ENCODE measurements around the gene NET1.

NET1 gene

GRCh38 chr10:5412277-5412941 lies at the start of gene NET1:
NET1 (plus strand) TSS chr10:5412557; CDS start chr10:5412693, 136 bp downstream.
- DNase-seq (ENCODE audit: low read depth, low spot score), result peak; percentile 72
- Histone ChIP-seq H3K36me3 (ENCODE audit: control insufficient read depth, insufficient read depth, low read length) (no peaks in the 10 kb centered on the region), H3K27ac (ENCODE audit: low read length) (no peak within 1 kb of the TSS), H3K4me1 (ENCODE audit: control insufficient read depth, insufficient read depth, low read length) (peaks cover 6% of the 10 kb centered on the region), H3K9me3 (ENCODE audit: control insufficient read depth, insufficient read depth, low read length) (no peaks in the 10 kb centered on the region), H3K4me3 (ENCODE audit: low read length) (peak within 1 kb of the TSS; percentile 100), H3K27me3 (ENCODE audit: control insufficient read depth, insufficient read depth, low read length) (no peaks in the 10 kb centered on the region)
- no CpG with 5 or more reads among the region's 48 CpGs for WGBS (ENCODE audit: insufficient coverage, insufficient read length)

- no peak overlapping the region for H3K27ac ChIP-seq (ENCODE audit: low read length)
- no peak for DNase-seq (ENCODE audit: low read depth, low spot score)
- no peaks in the 10 kb centered on the region for H3K27me3 ChIP-seq (ENCODE audit: control insufficient read depth, insufficient read depth, low read length)
- H3K9me3 ChIP-seq (ENCODE audit: control insufficient read depth, insufficient read depth, low read length), result no peaks in the 10 kb centered on the region
- no peaks in the 10 kb centered on the region for H3K4me1 ChIP-seq (ENCODE audit: control insufficient read depth, insufficient read depth, low read length)
- H3K36me3 ChIP-seq (ENCODE audit: control insufficient read depth, insufficient read depth, low read length), result no peaks in the 10 kb centered on the region
- H3K4me3 ChIP-seq (ENCODE audit: low read length), result no peak overlapping the region
Observed at GRCh38 chr10:5362873-5363272, 49.5 kb upstream of the NET1 start.

GRCh38 chr10:5364374-5364773 lies 48.0 kb upstream of the NET1 start:
- H3K9me3 ChIP-seq (ENCODE audit: control insufficient read depth, insufficient read depth, low read length), result no peaks in the 10 kb centered on the region
- no peaks in the 10 kb centered on the region for H3K4me1 ChIP-seq (ENCODE audit: control insufficient read depth, insufficient read depth, low read length)
- H3K36me3 ChIP-seq (ENCODE audit: control insufficient read depth, insufficient read depth, low read length), result no peaks in the 10 kb centered on the region
- WGBS (ENCODE audit: insufficient coverage, insufficient read length), result no CpG with 5 or more reads among the region's 11 CpGs
- DNase-seq (ENCODE audit: low read depth, low spot score), result no peak
- H3K27me3 ChIP-seq (ENCODE audit: control insufficient read depth, insufficient read depth, low read length), result no peaks in the 10 kb centered on the region
- no peak overlapping the region for H3K27ac ChIP-seq (ENCODE audit: low read length)
- H3K4me3 ChIP-seq (ENCODE audit: low read length), result no peak overlapping the region

GRCh38 chr10:5364890-5365338 lies 47.4 kb upstream of the NET1 start, which contains the start of gene UCN3:
UCN3 (plus strand) TSS chr10:5364966; CDS start chr10:5373721, 8,755 bp downstream.
- WGBS (ENCODE audit: insufficient coverage, insufficient read length), result no CpG with 5 or more reads among the region's 21 CpGs
- Histone ChIP-seq H3K4me1 (ENCODE audit: control insufficient read depth, insufficient read depth, low read length) (no peaks in the 10 kb centered on the region), H3K4me3 (ENCODE audit: low read length) (no peak within 1 kb of the TSS), H3K36me3 (ENCODE audit: control insufficient read depth, insufficient read depth, low read length) (no peaks in the 10 kb centered on the region), H3K27ac (ENCODE audit: low read length) (no peak within 1 kb of the TSS), H3K27me3 (ENCODE audit: control insufficient read depth, insufficient read depth, low read length) (no peaks in the 10 kb centered on the region), H3K9me3 (ENCODE audit: control insufficient read depth, insufficient read depth, low read length) (no peaks in the 10 kb centered on the region)
- DNase-seq (ENCODE audit: low read depth, low spot score), result no peak

- no peak for DNase-seq (ENCODE audit: low read depth, low spot score)
Observed at GRCh38 chr10:5365928-5366327, 46.4 kb upstream of the NET1 start.

GRCh38 chr10:5369362-5370158 lies 42.8 kb upstream of the NET1 start:
- Histone ChIP-seq H3K27me3 (ENCODE audit: control insufficient read depth, insufficient read depth, low read length) (no peaks in the 10 kb centered on the region), H3K9me3 (ENCODE audit: control insufficient read depth, insufficient read depth, low read length) (no peaks in the 10 kb centered on the region), H3K27ac (ENCODE audit: low read length) (no peak overlapping the region), H3K4me1 (ENCODE audit: control insufficient read depth, insufficient read depth, low read length) (peaks cover 2% of the 10 kb centered on the region; the same call in 1 of the 2 replicates), H3K36me3 (ENCODE audit: control insufficient read depth, insufficient read depth, low read length) (no peaks in the 10 kb centered on the region), H3K4me3 (ENCODE audit: low read length) (no peak overlapping the region)
- DNase-seq (ENCODE audit: low read depth, low spot score), result no peak
- 100% methylated on average over 5 of the region's 16 CpGs for WGBS (ENCODE audit: insufficient coverage, insufficient read length)

More at GRCh38 chr10:5365928-5366327, 46.4 kb upstream of the NET1 start:
- H3K27me3 ChIP-seq (ENCODE audit: control insufficient read depth, insufficient read depth, low read length), result no peaks in the 10 kb centered on the region
- H3K4me3 ChIP-seq (ENCODE audit: low read length), result no peak overlapping the region
- WGBS (ENCODE audit: insufficient coverage, insufficient read length), result no CpG with 5 or more reads among the region's 5 CpGs
- H3K9me3 ChIP-seq (ENCODE audit: control insufficient read depth, insufficient read depth, low read length), result no peaks in the 10 kb centered on the region
- H3K27ac ChIP-seq (ENCODE audit: low read length), result no peak overlapping the region
- no peaks in the 10 kb centered on the region for H3K4me1 ChIP-seq (ENCODE audit: control insufficient read depth, insufficient read depth, low read length)
- H3K36me3 ChIP-seq (ENCODE audit: control insufficient read depth, insufficient read depth, low read length), result no peaks in the 10 kb centered on the region

GRCh38 chr10:5370493-5371352 lies 41.6 kb upstream of the NET1 start:
- 100% methylated on average over 14 of the region's 28 CpGs for WGBS (ENCODE audit: insufficient coverage, insufficient read length)
- DNase-seq (ENCODE audit: low read depth, low spot score), result no peak
- Histone ChIP-seq H3K4me1 (ENCODE audit: control insufficient read depth, insufficient read depth, low read length) (peaks cover 2% of the 10 kb centered on the region; the same call in 1 of the 2 replicates), H3K27me3 (ENCODE audit: control insufficient read depth, insufficient read depth, low read length) (no peaks in the 10 kb centered on the region), H3K9me3 (ENCODE audit: control insufficient read depth, insufficient read depth, low read length) (no peaks in the 10 kb centered on the region), H3K4me3 (ENCODE audit: low read length) (no peak overlapping the region), H3K36me3 (ENCODE audit: control insufficient read depth, insufficient read depth, low read length) (no peaks in the 10 kb centered on the region), H3K27ac (ENCODE audit: low read length) (no peak overlapping the region)

- Histone ChIP-seq H3K9me3 (ENCODE audit: control insufficient read depth, insufficient read depth, low read length) (no peaks in the 10 kb centered on the region), H3K27me3 (ENCODE audit: control insufficient read depth, insufficient read depth, low read length) (no peaks in the 10 kb centered on the region), H3K27ac (ENCODE audit: low read length) (no peak overlapping the region), H3K4me3 (ENCODE audit: low read length) (no peak overlapping the region), H3K36me3 (ENCODE audit: control insufficient read depth, insufficient read depth, low read length) (no peaks in the 10 kb centered on the region), H3K4me1 (ENCODE audit: control insufficient read depth, insufficient read depth, low read length) (peaks cover 2% of the 10 kb centered on the region; the same call in 1 of the 2 replicates)
- no CpG with 5 or more reads among the region's 4 CpGs for WGBS (ENCODE audit: insufficient coverage, insufficient read length)
- DNase-seq (ENCODE audit: low read depth, low spot score), result no peak
Observed at GRCh38 chr10:5373307-5373706, 39.0 kb upstream of the NET1 start.

GRCh38 chr10:5373891-5374611 lies 38.3 kb upstream of the NET1 start:
- Histone ChIP-seq H3K4me1 (ENCODE audit: control insufficient read depth, insufficient read depth, low read length) (peaks cover 2% of the 10 kb centered on the region; the same call in 1 of the 2 replicates), H3K36me3 (ENCODE audit: control insufficient read depth, insufficient read depth, low read length) (no peaks in the 10 kb centered on the region), H3K27me3 (ENCODE audit: control insufficient read depth, insufficient read depth, low read length) (no peaks in the 10 kb centered on the region), H3K4me3 (ENCODE audit: low read length) (no peak overlapping the region; the same call in 1 of the 2 replicates), H3K27ac (ENCODE audit: low read length) (no peak overlapping the region), H3K9me3 (ENCODE audit: control insufficient read depth, insufficient read depth, low read length) (no peaks in the 10 kb centered on the region)
- WGBS (ENCODE audit: insufficient coverage, insufficient read length), result no CpG with 5 or more reads among the region's 22 CpGs
- DNase-seq (ENCODE audit: low read depth, low spot score), result no peak
